H1 (cell line): ENCODE data around the gene HIPK1. TPM values are rescaled to one million over a fixed set of nuclear protein-coding genes. Genes with fewer than 3 reads are reported as not detected.

ENCODE experiments used
- CHD2 ChIP-seq: IDR thresholded peaks from 2 replicates; pipeline ENCODE4 v1.6.1; 2012; ENCODE audit warnings: low read length, improper control_type of control experiment
- POLR2A ChIP-seq, 2 experiments: IDR thresholded peaks; 1 replicate in 1 of 2; 2 replicates in 1 of 2; pipeline ENCODE4 v1.6.1; 2011; ENCODE audit warnings: low read depth in 2 of 2, low read length in 2 of 2, mild to moderate bottlenecking in 2 of 2; ENCODE audit errors: control extremely low read depth in 1 of 2
- RBBP5 ChIP-seq: IDR thresholded peaks from 2 replicates; pipeline ENCODE4 v1.7.1; 2012; ENCODE audit warnings: low read depth, mild to moderate bottlenecking, inconsistent platforms, low read length, moderate library complexity, borderline replicate concordance
- SAP30 ChIP-seq: fragments of 300-600 bp; sonication (generic); IDR thresholded peaks from 2 replicates; pipeline ENCODE4 v1.7.1; 2012; ENCODE audit warnings: low read length, moderate library complexity, mild to moderate bottlenecking, inconsistent platforms; ENCODE audit not compliant: insufficient read depth, insufficient replicate concordance
- SIX5 ChIP-seq: IDR thresholded peaks from 2 replicates; pipeline ENCODE4 v1.6.1; 2011; ENCODE audit warnings: mild to moderate bottlenecking, low read depth, low read length
- TAF7 ChIP-seq: optimal IDR thresholded peaks from 2 replicates; pipeline ENCODE3; 2011; ENCODE audit warnings: low read depth, mild to moderate bottlenecking, inconsistent platforms, low read length, moderate library complexity, borderline replicate concordance
- TCF12 ChIP-seq: IDR thresholded peaks from 2 replicates; pipeline ENCODE4 v1.6.1; 2011; ENCODE audit warnings: low read depth, mild to moderate bottlenecking, low read length
- polyA plus RNA-seq, 7 experiments: library from polyadenylated mRNA; depleted of rRNA in 3 of 7; stranded (reverse) in 5 of 7; unstranded in 2 of 7; fragments of >200 nt in 5 of 7; fragments of 200-250 nt in 2 of 7; gene quantifications; 1 replicate in 5 of 7; 2 replicates in 1 of 7; 4 replicates in 1 of 7; pipeline versions ENCODE4 v1.2.1 to v1.2.3, GENCODE V29; 2011 to 2013; ENCODE audit warnings: missing spikeins in 2 of 7, mixed read lengths in 2 of 7
- total RNA-seq: library from RNA; stranded (reverse); fragmentation: NEBNext Ultra II Directional; extraction: Animal tissue kit (Norgen Biotek cat#: 25700); gene quantifications from 2 replicates; pipeline ENCODE4 v1.2.1, GENCODE V29; 2021

HIPK1 gene
- total and polyA plus RNA-seq, 2 of the 8 experiments (the other 6 are each of a cell fraction or from before 2014, with no cell fraction given) = 46.2 to 64.3 TPM

- TF ChIP-seq POLR2A (IDR thresholded peaks at IDR 0.05; ENCODE audit: control extremely low read depth in 1 of 2, low read depth in 2 of 2, low read length in 2 of 2) = no peak
- TF ChIP-seq SIX5 = no peak
- no peak for TF ChIP-seq TCF12
- no peak for TF ChIP-seq CHD2
- no peak for TF ChIP-seq SAP30
- TF ChIP-seq TAF7 = no peak
- no peak for TF ChIP-seq RBBP5
- TF ChIP-seq, all 59 proteins: peak for 0
Observed at GRCh38 chr1:113893267-113893666, 35.9 kb upstream of the HIPK1 start (continued).
